ENCODE results near the gene RNF123. TPM values are rescaled to one million over a fixed set of nuclear protein-coding genes. Genes with fewer than 3 reads are reported as not detected.
"Not testable (repeated sequence)": the region's sequence is repeated elsewhere in the genome, so short reads cannot be mapped to it uniquely, and the experiment has no call there.

RNF123 gene
- total RNA-seq, 1 experiment from 2014 or later: 46.7 TPM

DNA sequence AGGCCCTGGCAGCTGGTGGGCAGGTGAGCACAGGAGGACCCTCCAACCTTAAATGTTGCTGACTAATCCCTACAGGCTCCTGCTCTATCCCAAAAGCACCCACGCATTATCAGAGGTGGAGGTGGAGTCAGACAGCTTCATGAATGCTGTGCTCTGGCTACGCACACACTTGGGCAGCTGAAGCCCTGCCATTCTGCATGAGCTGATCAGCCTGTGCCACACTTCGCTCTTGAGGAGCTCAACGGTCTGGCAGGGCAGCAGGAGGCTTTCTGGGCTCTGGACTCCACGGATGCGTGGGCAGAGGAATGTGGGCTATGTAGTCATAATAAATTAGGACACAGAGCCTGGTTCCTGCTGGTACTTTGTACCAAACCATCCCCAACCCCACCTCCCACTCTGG is 6.2 kb upstream of the RNF123 start:
- no peaks in the 10 kb centered on the region for H3K27me3 ChIP-seq (ENCODE audit: insufficient read depth, low read depth)
- no peak overlapping the region for H2AFZ ChIP-seq
- no peaks in the 10 kb centered on the region for H3K9me2 ChIP-seq (ENCODE audit: insufficient read depth)
- BruUV-seq (replicated peaks): no TSS peak
- no peak for DNase-seq
- ChIA-PET CTCF (no interaction called here), POLR2A (ENCODE audit: unreplicated experiment) (no interaction called here)
- TF ChIP-seq EZH2 (IDR thresholded peaks at IDR 0.05; ENCODE audit: low read depth): no peak
- TF ChIP-seq, protein P1, sequence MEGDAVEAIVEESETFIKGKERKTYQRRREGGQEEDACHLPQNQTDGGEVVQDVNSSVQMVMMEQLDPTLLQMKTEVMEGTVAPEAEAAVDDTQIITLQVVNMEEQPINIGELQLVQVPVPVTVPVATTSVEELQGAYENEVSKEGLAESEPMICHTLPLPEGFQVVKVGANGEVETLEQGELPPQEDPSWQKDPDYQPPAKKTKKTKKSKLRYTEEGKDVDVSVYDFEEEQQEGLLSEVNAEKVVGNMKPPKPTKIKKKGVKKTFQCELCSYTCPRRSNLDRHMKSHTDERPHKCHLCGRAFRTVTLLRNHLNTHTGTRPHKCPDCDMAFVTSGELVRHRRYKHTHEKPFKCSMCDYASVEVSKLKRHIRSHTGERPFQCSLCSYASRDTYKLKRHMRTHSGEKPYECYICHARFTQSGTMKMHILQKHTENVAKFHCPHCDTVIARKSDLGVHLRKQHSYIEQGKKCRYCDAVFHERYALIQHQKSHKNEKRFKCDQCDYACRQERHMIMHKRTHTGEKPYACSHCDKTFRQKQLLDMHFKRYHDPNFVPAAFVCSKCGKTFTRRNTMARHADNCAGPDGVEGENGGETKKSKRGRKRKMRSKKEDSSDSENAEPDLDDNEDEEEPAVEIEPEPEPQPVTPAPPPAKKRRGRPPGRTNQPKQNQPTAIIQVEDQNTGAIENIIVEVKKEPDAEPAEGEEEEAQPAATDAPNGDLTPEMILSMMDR (conservative IDR thresholded peaks at IDR 0.05): no peak
- H3K9me3 ChIP-seq (ENCODE audit: insufficient read depth, low read depth): no peaks in the 10 kb centered on the region
- no peak overlapping the region for H3K4me3 ChIP-seq
- no peaks in the 10 kb centered on the region for H3K36me3 ChIP-seq (ENCODE audit: low read depth)
- no peak overlapping the region for H3K4me2 ChIP-seq
- no peak overlapping the region for H3K27ac ChIP-seq
- H3K79me2 ChIP-seq (ENCODE audit: low read depth): no peaks in the 10 kb centered on the region
- no peaks in the 10 kb centered on the region for H3F3A ChIP-seq (ENCODE audit: insufficient read depth, low read depth)
- no peaks in the 10 kb centered on the region for H4K20me1 ChIP-seq (ENCODE audit: insufficient read depth)
- intact Hi-C loops (cut with micrococcal nuclease; ENCODE audit: unreplicated experiment): no loop called here
- H3K4me1 ChIP-seq (replicated peaks; ENCODE audit: insufficient read depth): no peaks in the 10 kb centered on the region

DNA sequence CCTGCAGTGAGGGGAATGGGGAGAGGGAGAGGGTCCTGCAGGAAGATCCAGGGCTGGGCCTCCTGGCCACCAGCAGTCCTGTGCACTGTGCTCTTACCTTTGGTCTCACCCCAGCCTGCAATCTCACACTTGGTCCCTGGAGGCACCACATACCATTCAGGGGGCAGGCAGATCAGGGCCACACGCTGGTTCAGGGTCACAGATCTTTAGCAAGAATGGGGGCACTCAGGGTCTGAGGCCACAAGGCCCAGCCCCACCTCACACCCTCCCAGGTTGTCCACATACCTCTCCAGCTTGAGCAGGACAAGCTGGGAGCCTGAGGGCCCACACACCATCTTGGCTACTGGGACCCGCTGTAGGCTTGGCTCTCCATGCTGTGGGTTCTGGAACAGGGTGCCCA is 4.9 kb upstream of the RNF123 start:
- H3K4me3 ChIP-seq; H2AFZ ChIP-seq; H3K9me2 ChIP-seq (ENCODE audit: insufficient read depth); H3K27me3 ChIP-seq (ENCODE audit: insufficient read depth, low read depth); DNase-seq; H3K27ac ChIP-seq; H3K79me2 ChIP-seq (ENCODE audit: low read depth); H3K4me1 ChIP-seq (replicated peaks; ENCODE audit: insufficient read depth); H3K4me2 ChIP-seq; H3K9me3 ChIP-seq (ENCODE audit: insufficient read depth, low read depth); intact Hi-C loops (cut with micrococcal nuclease; ENCODE audit: unreplicated experiment); BruUV-seq (replicated peaks); CTCF ChIA-PET; H3K36me3 ChIP-seq (ENCODE audit: low read depth); POLR2A ChIA-PET (ENCODE audit: unreplicated experiment); H3F3A ChIP-seq (ENCODE audit: insufficient read depth, low read depth); H4K20me1 ChIP-seq (ENCODE audit: insufficient read depth): not testable (repeated sequence)

DNA sequence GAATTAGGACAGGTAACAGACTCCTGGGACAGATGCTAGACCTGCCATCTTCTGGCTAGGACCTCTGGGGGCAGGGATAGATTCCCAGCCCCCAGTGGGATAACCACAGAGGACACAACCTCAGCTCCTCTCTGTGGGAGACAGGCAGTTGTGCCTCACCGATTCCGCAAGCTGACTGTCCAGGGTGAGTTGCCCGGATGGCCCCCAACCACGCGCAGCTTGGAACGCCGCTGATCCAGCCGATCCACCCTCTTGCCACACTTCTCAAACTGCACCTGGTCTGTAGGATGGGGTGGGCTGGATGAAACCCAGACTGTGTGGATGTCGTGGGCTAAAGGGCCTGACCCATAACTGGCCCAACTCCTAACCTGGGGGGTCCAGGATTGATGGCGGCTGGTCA is 4.3 kb upstream of the RNF123 start:
- BruUV-seq (replicated peaks); H2AFZ ChIP-seq; H4K20me1 ChIP-seq (ENCODE audit: insufficient read depth); DNase-seq; H3K27me3 ChIP-seq (ENCODE audit: insufficient read depth, low read depth); H3K4me1 ChIP-seq (replicated peaks; ENCODE audit: insufficient read depth); H3K27ac ChIP-seq; H3K4me2 ChIP-seq; H3K79me2 ChIP-seq (ENCODE audit: low read depth); POLR2A ChIA-PET (ENCODE audit: unreplicated experiment); H3K36me3 ChIP-seq (ENCODE audit: low read depth); H3K4me3 ChIP-seq; CTCF ChIA-PET; H3K9me3 ChIP-seq (ENCODE audit: insufficient read depth, low read depth); H3F3A ChIP-seq (ENCODE audit: insufficient read depth, low read depth); H3K9me2 ChIP-seq (ENCODE audit: insufficient read depth); intact Hi-C loops (cut with micrococcal nuclease; ENCODE audit: unreplicated experiment): not testable (repeated sequence)

DNA sequence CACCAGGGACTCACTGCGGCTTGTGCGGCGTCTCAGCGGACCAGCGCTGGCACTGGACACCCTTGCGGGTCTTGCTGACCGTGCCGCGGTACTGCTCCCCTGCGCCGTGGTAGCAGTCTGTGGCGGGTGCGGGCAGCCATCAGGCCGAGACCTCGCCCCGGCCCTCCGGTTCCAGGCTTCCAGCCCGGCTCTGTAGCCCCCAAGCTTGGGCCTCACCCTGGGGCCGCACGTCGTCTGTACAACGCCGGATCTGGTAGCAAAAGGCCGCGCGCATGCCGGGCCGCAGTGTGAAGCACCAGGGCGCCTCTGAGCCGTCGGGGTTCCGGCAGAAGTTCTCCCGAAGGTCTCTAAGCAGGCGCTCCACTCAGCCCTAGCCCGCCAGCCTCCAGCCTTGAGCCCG is 3.5 kb upstream of the RNF123 start:
- DNase-seq; BruUV-seq (replicated peaks); H3K27ac ChIP-seq; H3K4me2 ChIP-seq; H2AFZ ChIP-seq; POLR2A ChIA-PET (ENCODE audit: unreplicated experiment); CTCF ChIA-PET; H3K4me1 ChIP-seq (replicated peaks; ENCODE audit: insufficient read depth); H3K36me3 ChIP-seq (ENCODE audit: low read depth); H3K79me2 ChIP-seq (ENCODE audit: low read depth); H3K9me2 ChIP-seq (ENCODE audit: insufficient read depth); H3K4me3 ChIP-seq; H3F3A ChIP-seq (ENCODE audit: insufficient read depth, low read depth); H3K9me3 ChIP-seq (ENCODE audit: insufficient read depth, low read depth); intact Hi-C loops (cut with micrococcal nuclease; ENCODE audit: unreplicated experiment); H4K20me1 ChIP-seq (ENCODE audit: insufficient read depth); H3K27me3 ChIP-seq (ENCODE audit: insufficient read depth, low read depth): not testable (repeated sequence)

DNA sequence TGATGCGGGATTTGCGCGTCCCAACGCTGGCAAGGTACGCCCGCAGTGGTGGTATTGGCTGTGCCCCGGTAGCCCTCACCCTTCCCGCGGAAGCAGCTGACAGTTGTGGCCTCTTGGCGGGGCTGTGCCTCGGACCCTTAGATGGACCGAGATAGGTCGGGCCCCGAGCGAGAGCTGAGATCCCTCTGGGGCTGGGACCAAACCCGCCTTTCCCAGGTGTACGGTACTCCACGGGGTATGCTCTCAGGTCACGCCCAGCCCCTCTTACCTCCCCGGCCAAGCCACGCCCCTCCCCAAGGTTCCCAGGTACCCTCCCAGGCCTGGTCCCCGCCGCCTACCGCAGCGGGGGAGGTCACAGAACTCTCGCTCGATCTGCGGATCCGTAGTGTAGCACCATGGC is 3.0 kb upstream of the RNF123 start:
- H3K4me1 ChIP-seq (replicated peaks; ENCODE audit: insufficient read depth); H3K9me3 ChIP-seq (ENCODE audit: insufficient read depth, low read depth); H3K9me2 ChIP-seq (ENCODE audit: insufficient read depth); H3K4me3 ChIP-seq; BruUV-seq (replicated peaks); H2AFZ ChIP-seq; H3K79me2 ChIP-seq (ENCODE audit: low read depth); intact Hi-C loops (cut with micrococcal nuclease; ENCODE audit: unreplicated experiment); H4K20me1 ChIP-seq (ENCODE audit: insufficient read depth); H3K27me3 ChIP-seq (ENCODE audit: insufficient read depth, low read depth); CTCF ChIA-PET; H3K36me3 ChIP-seq (ENCODE audit: low read depth); H3K4me2 ChIP-seq; DNase-seq; H3K27ac ChIP-seq; H3F3A ChIP-seq (ENCODE audit: insufficient read depth, low read depth); POLR2A ChIA-PET (ENCODE audit: unreplicated experiment): not testable (repeated sequence)

DNA sequence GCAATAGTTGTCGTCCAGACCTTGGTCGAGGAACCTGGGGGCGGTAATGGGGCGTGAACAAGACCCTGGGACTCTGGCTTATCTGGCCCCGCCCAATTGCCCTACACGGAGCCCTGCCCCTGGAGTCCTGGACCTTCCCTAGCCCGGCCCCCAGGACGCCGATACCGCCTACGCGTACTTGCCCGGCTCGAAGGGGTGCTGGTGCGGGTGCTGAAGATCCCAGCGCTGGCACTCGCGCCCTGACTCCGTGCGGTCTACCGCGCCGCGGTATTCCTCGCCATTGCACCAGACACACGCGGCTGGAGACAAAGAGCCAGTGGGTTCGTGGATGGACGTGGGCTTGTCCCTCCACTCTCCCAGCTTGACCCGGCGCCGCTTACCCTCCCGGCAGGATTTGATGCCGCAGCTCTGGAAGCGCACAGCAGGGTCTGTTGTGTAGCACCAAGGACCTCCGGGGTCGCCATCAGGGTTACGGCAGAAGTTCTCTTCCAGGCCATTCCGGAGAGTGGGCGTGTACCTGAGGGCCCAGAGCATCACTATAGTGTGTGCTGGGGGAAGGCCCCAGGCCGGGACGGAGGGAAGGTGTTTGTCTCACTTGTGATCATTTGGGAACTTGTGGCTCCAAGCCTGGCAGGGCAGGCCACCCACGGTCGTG is 2.5 kb upstream of the RNF123 start:
- H3K9me3 ChIP-seq (ENCODE audit: insufficient read depth, low read depth); H3K4me1 ChIP-seq (replicated peaks; ENCODE audit: insufficient read depth); POLR2A ChIA-PET (ENCODE audit: unreplicated experiment); H2AFZ ChIP-seq; intact Hi-C loops (cut with micrococcal nuclease; ENCODE audit: unreplicated experiment); H3F3A ChIP-seq (ENCODE audit: insufficient read depth, low read depth); H3K27ac ChIP-seq; H3K4me3 ChIP-seq; H4K20me1 ChIP-seq (ENCODE audit: insufficient read depth); H3K4me2 ChIP-seq; DNase-seq; CTCF ChIA-PET; H3K36me3 ChIP-seq (ENCODE audit: low read depth); H3K27me3 ChIP-seq (ENCODE audit: insufficient read depth, low read depth); H3K9me2 ChIP-seq (ENCODE audit: insufficient read depth); H3K79me2 ChIP-seq (ENCODE audit: low read depth); BruUV-seq (replicated peaks): not testable (repeated sequence)

DNA sequence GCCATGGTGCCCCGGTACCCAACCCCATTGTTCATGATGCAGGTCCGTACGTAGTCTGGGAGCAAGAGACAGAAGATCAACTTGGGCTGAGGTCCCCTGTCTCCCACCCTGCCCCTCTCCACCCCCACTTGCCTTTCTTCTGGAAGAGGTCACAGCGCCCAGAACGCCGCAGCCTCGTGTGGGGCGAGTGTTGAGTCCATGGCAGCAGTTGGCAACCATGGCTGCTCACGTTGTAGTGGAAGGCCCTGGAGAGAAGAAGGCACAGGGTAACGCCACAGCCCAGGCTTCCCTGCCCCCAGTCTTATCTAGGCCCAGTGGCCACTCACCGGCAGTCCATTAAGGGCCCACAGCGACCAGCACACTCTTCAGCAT is 1.9 kb upstream of the RNF123 start:
- H3F3A ChIP-seq (ENCODE audit: insufficient read depth, low read depth); H2AFZ ChIP-seq; BruUV-seq (replicated peaks); POLR2A ChIA-PET (ENCODE audit: unreplicated experiment); H3K9me3 ChIP-seq (ENCODE audit: insufficient read depth, low read depth); H3K4me1 ChIP-seq (replicated peaks; ENCODE audit: insufficient read depth); H3K27ac ChIP-seq; CTCF ChIA-PET; H3K9me2 ChIP-seq (ENCODE audit: insufficient read depth); DNase-seq; intact Hi-C loops (cut with micrococcal nuclease; ENCODE audit: unreplicated experiment); H3K4me3 ChIP-seq; H3K79me2 ChIP-seq (ENCODE audit: low read depth); H4K20me1 ChIP-seq (ENCODE audit: insufficient read depth); H3K27me3 ChIP-seq (ENCODE audit: insufficient read depth, low read depth); H3K36me3 ChIP-seq (ENCODE audit: low read depth); H3K4me2 ChIP-seq: not testable (repeated sequence)
